ENCODE results near the gene NEB.
A peak's percentile ranks its signal among the peaks of the same experiment; 100 is the strongest.

The NEB gene

DNA sequence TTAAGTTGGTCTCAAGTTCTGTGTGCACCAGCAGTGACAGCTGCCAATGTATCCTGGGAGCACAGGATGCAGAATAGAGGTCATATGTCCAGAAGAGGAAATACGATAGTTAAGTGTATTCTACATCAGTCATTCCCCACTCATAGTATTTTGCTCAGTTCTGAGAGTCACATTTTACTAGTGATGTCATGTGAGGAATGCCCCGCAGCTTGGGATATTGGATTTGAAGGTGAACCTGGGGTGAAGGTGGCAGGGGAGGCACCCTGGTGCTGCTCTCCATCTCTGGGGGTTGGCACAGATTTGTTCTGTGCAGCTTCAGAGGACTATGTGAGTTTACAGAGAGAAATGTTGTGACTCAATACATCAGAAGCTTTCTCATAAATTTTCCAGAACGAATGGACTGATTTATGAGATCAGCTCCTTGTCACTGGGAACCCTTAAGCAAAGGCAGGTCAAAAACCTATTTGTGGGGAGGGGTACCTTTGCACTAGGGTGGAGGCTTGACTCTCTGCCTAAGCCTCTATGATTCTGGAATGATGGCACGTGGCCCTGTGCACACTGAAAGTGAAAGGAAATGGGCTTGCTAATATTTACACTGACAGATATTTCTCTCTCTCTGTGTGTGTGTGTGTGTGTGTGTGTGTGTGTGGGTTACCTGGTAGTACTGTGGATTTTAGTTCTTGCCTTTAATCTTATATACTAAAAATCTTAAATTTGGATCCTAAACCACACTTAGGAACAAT, 95.9 kb downstream of the NEB start:
- no peaks in the 10 kb centered on the region for H3K79me1 ChIP-seq (replicated peaks; ENCODE audit: low read length, poor library complexity, severe bottlenecking)
- H3K9ac ChIP-seq (ENCODE audit: low read length), result peak overlapping the region; percentile 10
- no peak overlapping the region for H3K18ac ChIP-seq (ENCODE audit: low read depth in 1 of 2, low read length in 2 of 2)
- H2BK5ac ChIP-seq (ENCODE audit: low read depth, low read length, poor library complexity, severe bottlenecking), result no peak overlapping the region
- peak; percentile 13 for DNase-seq
- H3K9me3 ChIP-seq (ENCODE audit: control insufficient read depth, low read length), result peaks cover 3% of the 10 kb centered on the region
- H4K8ac ChIP-seq (ENCODE audit: low read length), result no peak overlapping the region
- H3K4me1 ChIP-seq (ENCODE audit: control insufficient read depth, insufficient read depth, low read depth, low read length), result peaks cover 3% of the 10 kb centered on the region
- no peak overlapping the region for H3K14ac ChIP-seq (ENCODE audit: low read length in 2 of 2)
- H2AFZ ChIP-seq (ENCODE audit: low read depth, low read length), result no peak overlapping the region
- no peak overlapping the region for H2BK120ac ChIP-seq (ENCODE audit: low read depth, low read length)
- H3K36me3 ChIP-seq (ENCODE audit: control insufficient read depth in 1 of 2, insufficient read depth in 2 of 2, low read depth in 1 of 2, low read length in 2 of 2), result no peaks in the 10 kb centered on the region
- H3K4me2 ChIP-seq (ENCODE audit: low read length, poor library complexity, severe bottlenecking), result peak overlapping the region; percentile 18
- H3K23ac ChIP-seq (ENCODE audit: low read length in 2 of 2), result no peak overlapping the region
- no peak overlapping the region for H3K27ac ChIP-seq (ENCODE audit: low read length, poor library complexity, severe bottlenecking)
- no peak overlapping the region for H2BK12ac ChIP-seq (ENCODE audit: low read length in 2 of 2)
- no peak overlapping the region for H2AK5ac ChIP-seq (ENCODE audit: low read length, severe bottlenecking)
- H2BK15ac ChIP-seq (ENCODE audit: low read depth, poor library complexity, severe bottlenecking), result no peak overlapping the region
- H4K91ac ChIP-seq (ENCODE audit: low read length), result no peak overlapping the region
- no peak overlapping the region for H3K4ac ChIP-seq (ENCODE audit: low read depth in 1 of 2, low read length in 2 of 2)
- H3K4me3 ChIP-seq (ENCODE audit: insufficient read depth in 1 of 2, low read depth in 1 of 2, low read length in 2 of 2), result peak overlapping the region in 1 of 2 experiments; percentile 63
- no peaks in the 10 kb centered on the region for H3K27me3 ChIP-seq (ENCODE audit: control insufficient read depth in 1 of 2, insufficient read depth in 1 of 2, low read length in 2 of 2)
- 67% methylated on average over 2 of the region's 4 CpGs for WGBS

DNA sequence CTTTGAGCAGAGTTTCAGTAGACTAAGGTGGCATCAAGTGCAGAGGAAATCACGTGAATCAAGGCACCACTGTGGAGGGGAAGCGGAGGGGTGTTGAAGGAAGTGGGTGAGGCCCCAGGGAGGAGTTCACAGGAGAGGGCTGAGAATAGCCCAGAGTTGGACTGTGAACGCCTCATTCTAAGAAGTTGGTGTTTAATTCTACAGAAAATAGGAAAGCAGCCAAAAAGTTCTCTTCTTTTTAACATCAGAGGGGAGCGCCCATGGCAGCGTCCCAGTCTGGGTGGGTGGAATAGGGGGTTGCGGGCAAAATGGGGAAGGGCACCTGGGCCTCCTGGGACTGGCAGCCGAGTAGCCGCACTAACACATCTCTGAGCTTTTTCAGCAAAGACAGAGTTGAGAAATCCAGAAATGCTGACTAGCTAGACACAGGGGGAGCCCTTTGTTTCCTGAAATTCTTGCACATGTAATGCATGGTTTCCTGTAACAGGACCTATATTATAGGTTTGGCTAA, 97.0 kb downstream of the NEB start:
- no peak overlapping the region for H3K4ac ChIP-seq (ENCODE audit: low read depth in 1 of 2, low read length in 2 of 2)
- H2BK12ac ChIP-seq (ENCODE audit: low read length in 2 of 2), result no peak overlapping the region
- H2AFZ ChIP-seq (ENCODE audit: low read depth, low read length), result no peak overlapping the region
- no peaks in the 10 kb centered on the region for H3K79me1 ChIP-seq (replicated peaks; ENCODE audit: low read length, poor library complexity, severe bottlenecking)
- no peak overlapping the region for H3K4me2 ChIP-seq (ENCODE audit: low read length, poor library complexity, severe bottlenecking)
- H3K27me3 ChIP-seq (ENCODE audit: control insufficient read depth in 1 of 2, insufficient read depth in 1 of 2, low read length in 2 of 2), result no peaks in the 10 kb centered on the region
- no peak overlapping the region for H3K14ac ChIP-seq (ENCODE audit: low read length in 2 of 2)
- no peak overlapping the region for H2BK5ac ChIP-seq (ENCODE audit: low read depth, low read length, poor library complexity, severe bottlenecking)
- no peak overlapping the region for H3K9ac ChIP-seq (ENCODE audit: low read length)
- 86% methylated on average over 8 of the region's 8 CpGs for WGBS
- no peak overlapping the region for H2BK120ac ChIP-seq (ENCODE audit: low read depth, low read length)
- H3K27ac ChIP-seq (ENCODE audit: low read length, poor library complexity, severe bottlenecking), result no peak overlapping the region
- no peak overlapping the region for H3K4me3 ChIP-seq (ENCODE audit: insufficient read depth in 1 of 2, low read depth in 1 of 2, low read length in 2 of 2)
- H2AK5ac ChIP-seq (ENCODE audit: low read length, severe bottlenecking), result no peak overlapping the region
- H4K91ac ChIP-seq (ENCODE audit: low read length), result no peak overlapping the region
- no peak overlapping the region for H3K23ac ChIP-seq (ENCODE audit: low read length in 2 of 2)
- no peaks in the 10 kb centered on the region for H3K36me3 ChIP-seq (ENCODE audit: control insufficient read depth in 1 of 2, insufficient read depth in 2 of 2, low read depth in 1 of 2, low read length in 2 of 2)
- no peak for DNase-seq
- peaks cover 3% of the 10 kb centered on the region for H3K9me3 ChIP-seq (ENCODE audit: control insufficient read depth, low read length)
- no peak overlapping the region for H2BK15ac ChIP-seq (ENCODE audit: low read depth, poor library complexity, severe bottlenecking)
- peaks cover 3% of the 10 kb centered on the region for H3K4me1 ChIP-seq (ENCODE audit: control insufficient read depth, insufficient read depth, low read depth, low read length)
- no peak overlapping the region for H3K18ac ChIP-seq (ENCODE audit: low read depth in 1 of 2, low read length in 2 of 2)
- no peak overlapping the region for H4K8ac ChIP-seq (ENCODE audit: low read length)

DNA sequence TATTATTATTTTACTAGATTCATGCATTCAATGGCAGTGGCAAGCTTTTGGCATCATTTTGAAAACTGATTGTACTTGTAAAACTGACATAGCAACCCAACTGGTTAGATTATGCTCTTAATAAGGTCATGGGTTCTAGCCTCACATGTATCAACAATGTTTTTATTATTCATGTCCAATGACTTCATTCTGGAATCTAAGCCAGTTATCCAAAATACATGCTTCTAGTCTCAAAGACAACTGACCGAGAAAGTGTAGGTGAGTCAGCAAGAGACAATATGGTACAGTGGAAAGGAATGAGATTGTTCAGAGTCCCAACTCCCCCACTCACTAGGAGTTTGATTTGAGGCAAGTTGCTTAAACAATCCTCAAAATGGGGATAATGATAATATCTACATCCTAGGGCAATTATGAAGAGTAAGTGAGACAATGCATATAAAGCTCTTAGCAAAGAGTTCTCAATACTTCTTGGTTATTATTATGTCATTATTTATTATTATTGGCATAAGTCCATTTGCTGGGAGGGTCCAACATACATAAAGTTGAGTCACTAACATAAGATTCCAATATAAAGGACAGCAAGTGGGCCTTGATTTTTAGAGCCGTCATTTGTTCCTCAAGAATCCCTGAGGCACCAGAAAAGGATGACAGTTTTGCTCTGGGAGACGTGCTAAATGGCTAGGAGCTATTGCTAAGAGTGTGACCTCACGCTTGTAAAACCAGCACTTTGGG, 99.4 kb downstream of the NEB start:
- no peak for DNase-seq
- no peak overlapping the region for H3K9ac ChIP-seq (ENCODE audit: low read length)
- no peak overlapping the region for H3K23ac ChIP-seq (ENCODE audit: low read length in 2 of 2)
- H3K4me1 ChIP-seq (ENCODE audit: control insufficient read depth, insufficient read depth, low read depth, low read length), result peaks cover 3% of the 10 kb centered on the region
- H3K14ac ChIP-seq (ENCODE audit: low read length in 2 of 2), result no peak overlapping the region
- no peak overlapping the region for H4K91ac ChIP-seq (ENCODE audit: low read length)
- H3K27me3 ChIP-seq (ENCODE audit: control insufficient read depth in 1 of 2, insufficient read depth in 1 of 2, low read length in 2 of 2), result no peaks in the 10 kb centered on the region
- H3K79me1 ChIP-seq (replicated peaks; ENCODE audit: low read length, poor library complexity, severe bottlenecking), result no peaks in the 10 kb centered on the region
- H2AFZ ChIP-seq (ENCODE audit: low read depth, low read length), result no peak overlapping the region
- H3K27ac ChIP-seq (ENCODE audit: low read length, poor library complexity, severe bottlenecking), result no peak overlapping the region
- H2BK12ac ChIP-seq (ENCODE audit: low read length in 2 of 2), result no peak overlapping the region
- H2AK5ac ChIP-seq (ENCODE audit: low read length, severe bottlenecking), result no peak overlapping the region
- H3K36me3 ChIP-seq (ENCODE audit: control insufficient read depth in 1 of 2, insufficient read depth in 2 of 2, low read depth in 1 of 2, low read length in 2 of 2), result no peaks in the 10 kb centered on the region
- H2BK15ac ChIP-seq (ENCODE audit: low read depth, poor library complexity, severe bottlenecking), result no peak overlapping the region
- H3K4ac ChIP-seq (ENCODE audit: low read depth in 1 of 2, low read length in 2 of 2), result no peak overlapping the region
- H2BK5ac ChIP-seq (ENCODE audit: low read depth, low read length, poor library complexity, severe bottlenecking), result no peak overlapping the region
- H3K4me3 ChIP-seq (ENCODE audit: insufficient read depth in 1 of 2, low read depth in 1 of 2, low read length in 2 of 2), result no peak overlapping the region
- WGBS, result 85% methylated on average over 3 of the region's 4 CpGs
- H2BK120ac ChIP-seq (ENCODE audit: low read depth, low read length), result no peak overlapping the region
- no peak overlapping the region for H3K18ac ChIP-seq (ENCODE audit: low read depth in 1 of 2, low read length in 2 of 2)
- H3K4me2 ChIP-seq (ENCODE audit: low read length, poor library complexity, severe bottlenecking), result no peak overlapping the region
- H3K9me3 ChIP-seq (ENCODE audit: control insufficient read depth, low read length), result peaks cover 3% of the 10 kb centered on the region
- no peak overlapping the region for H4K8ac ChIP-seq (ENCODE audit: low read length)

DNA sequence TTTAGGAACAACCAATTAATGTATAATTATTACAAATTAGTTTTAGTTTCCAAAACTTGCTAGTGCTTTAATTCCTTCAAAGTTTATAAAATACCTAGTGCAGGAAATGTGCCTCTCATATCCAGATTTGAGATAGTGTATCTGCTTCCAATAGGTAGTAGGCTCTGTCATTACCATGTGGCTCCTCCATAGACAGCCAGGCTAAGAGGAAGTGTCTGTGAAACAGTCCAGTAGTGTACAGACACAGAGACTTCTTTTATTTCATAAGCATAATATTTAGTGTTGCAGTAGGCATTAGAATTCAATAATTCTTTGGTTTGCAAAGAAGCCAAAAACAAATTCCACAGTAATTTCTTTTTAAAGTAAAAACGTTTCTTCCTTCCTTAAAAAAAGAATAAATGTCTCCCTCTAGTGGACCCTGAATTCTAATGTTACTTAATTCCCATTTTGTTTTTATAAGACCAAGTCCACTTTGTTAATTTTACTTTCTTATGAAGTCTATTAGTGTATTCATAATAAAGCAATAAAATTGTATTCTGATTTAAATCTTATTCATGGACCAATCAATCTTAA, 101.2 kb downstream of the NEB start:
- Histone ChIP-seq H3K9me3 (ENCODE audit: control insufficient read depth, low read length) (peaks cover 3% of the 10 kb centered on the region), H2AK5ac (ENCODE audit: low read length, severe bottlenecking) (no peak overlapping the region), H3K4me1 (ENCODE audit: control insufficient read depth, insufficient read depth, low read depth, low read length) (peaks cover 2% of the 10 kb centered on the region), H3K27me3 (ENCODE audit: control insufficient read depth in 1 of 2, insufficient read depth in 1 of 2, low read length in 2 of 2) (no peaks in the 10 kb centered on the region), H3K14ac (ENCODE audit: low read length in 2 of 2) (no peak overlapping the region), H4K8ac (ENCODE audit: low read length) (no peak overlapping the region), H3K4me2 (ENCODE audit: low read length, poor library complexity, severe bottlenecking) (no peak overlapping the region), H3K27ac (ENCODE audit: low read length, poor library complexity, severe bottlenecking) (no peak overlapping the region), H2BK12ac (ENCODE audit: low read length in 2 of 2) (no peak overlapping the region), H3K18ac (ENCODE audit: low read depth in 1 of 2, low read length in 2 of 2) (no peak overlapping the region), H2BK15ac (ENCODE audit: low read depth, poor library complexity, severe bottlenecking) (no peak overlapping the region), H3K36me3 (ENCODE audit: control insufficient read depth in 1 of 2, insufficient read depth in 2 of 2, low read depth in 1 of 2, low read length in 2 of 2) (no peaks in the 10 kb centered on the region), H3K9ac (ENCODE audit: low read length) (no peak overlapping the region), H2BK5ac (ENCODE audit: low read depth, low read length, poor library complexity, severe bottlenecking) (no peak overlapping the region), H3K4me3 (ENCODE audit: insufficient read depth in 1 of 2, low read depth in 1 of 2, low read length in 2 of 2) (no peak overlapping the region), H3K79me1 (replicated peaks; ENCODE audit: low read length, poor library complexity, severe bottlenecking) (no peaks in the 10 kb centered on the region), H2AFZ (ENCODE audit: low read depth, low read length) (no peak overlapping the region), H3K4ac (ENCODE audit: low read depth in 1 of 2, low read length in 2 of 2) (no peak overlapping the region), H4K91ac (ENCODE audit: low read length) (no peak overlapping the region), H3K23ac (ENCODE audit: low read length in 2 of 2) (no peak overlapping the region), H2BK120ac (ENCODE audit: low read depth, low read length) (no peak overlapping the region)
- no CpG with 5 or more reads among the region's 1 CpG for WGBS
- DNase-seq, result peak; percentile 18

All from mesenchymal stem cell (in vitro differentiated cells and primary cell).